HFFc6 (cell line): ENCODE measurements around the gene ARHGAP21. TPM values are rescaled to one million over a fixed set of nuclear protein-coding genes. Genes with fewer than 3 reads are reported as not detected.

Experiments used
- DNase-seq: peaks from one replicate; pipeline ENCODE4 v3.0.0-alpha.2; 2018
- H3K27ac Mint-ChIP-seq: 2 replicates; pipeline ENCODE4 v1.8.0; 2020; ENCODE audit warnings: mild to moderate bottlenecking, mixed read lengths
- H3K27me3 Mint-ChIP-seq: 2 replicates; pipeline ENCODE4 v1.8.0; 2021; ENCODE audit warnings: mild to moderate bottlenecking, moderate library complexity, mixed read lengths; ENCODE audit not compliant: insufficient read depth
- H3K36me3 Mint-ChIP-seq: 2 replicates; pipeline ENCODE4 v1.8.0; 2021; ENCODE audit warnings: low read depth, mixed read lengths
- H3K4me1 Mint-ChIP-seq: 2 replicates; pipeline ENCODE4 v1.8.0; 2020; ENCODE audit warnings: low read depth, mixed read lengths
- H3K4me3 Mint-ChIP-seq: 2 replicates; pipeline ENCODE4 v1.8.0; 2020; ENCODE audit warnings: mild to moderate bottlenecking, moderate library complexity, mixed read lengths
- H3K9me3 Mint-ChIP-seq: 2 replicates; pipeline ENCODE4 v1.8.0; 2020; ENCODE audit warnings: mild to moderate bottlenecking, mixed read lengths
- total RNA-seq, 6 experiments: library from RNA; stranded (reverse); fragmentation: NEBNext Ultra II Directional; extraction: Animal tissue kit (Norgen Biotek cat#: 25700); gene quantifications; 2 replicates in 1 of 6; 3 replicates in 5 of 6; pipeline ENCODE4 v1.2.3, GENCODE V29; 2021
- TF ChIP-seq, protein P1 (sequence below): fragments of 200-600 bp; sonication (generic); IDR thresholded peaks from 2 replicates; pipeline ENCODE4 v1.5.0; 2021; ENCODE audit warnings: antibody characterized with exemption, mild to moderate bottlenecking

The ARHGAP21 gene
- total RNA-seq, 6 experiments from 2014 or later, result 71.4 to 94.1 (median 82.1) TPM

DNA sequence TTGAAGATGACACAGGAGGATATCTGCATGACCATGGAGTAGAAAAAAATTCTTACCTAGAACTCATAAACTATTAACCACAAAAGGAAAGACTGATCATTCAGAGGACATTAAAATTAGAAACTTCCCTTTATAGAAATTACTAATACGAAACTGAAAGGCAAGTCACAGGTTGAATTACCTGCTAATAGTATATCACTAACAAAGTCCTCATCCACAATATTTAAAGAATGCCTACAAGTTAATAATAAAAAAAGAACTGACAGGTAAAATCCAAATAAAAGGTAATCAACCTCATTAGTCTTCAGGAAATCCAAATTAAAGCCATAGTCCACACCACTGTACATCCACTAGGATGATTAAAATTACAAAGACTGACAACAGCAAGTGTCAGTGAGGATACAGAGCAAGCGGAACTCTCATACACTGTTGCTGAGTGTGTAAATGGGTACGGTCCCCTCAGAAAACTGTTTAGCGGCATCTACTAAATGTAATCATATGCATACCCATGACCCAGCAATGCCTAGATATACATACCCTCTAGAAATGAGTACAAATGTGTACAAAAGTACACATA is 71.2 kb downstream of the ARHGAP21 start:
- TF ChIP-seq, protein P1, sequence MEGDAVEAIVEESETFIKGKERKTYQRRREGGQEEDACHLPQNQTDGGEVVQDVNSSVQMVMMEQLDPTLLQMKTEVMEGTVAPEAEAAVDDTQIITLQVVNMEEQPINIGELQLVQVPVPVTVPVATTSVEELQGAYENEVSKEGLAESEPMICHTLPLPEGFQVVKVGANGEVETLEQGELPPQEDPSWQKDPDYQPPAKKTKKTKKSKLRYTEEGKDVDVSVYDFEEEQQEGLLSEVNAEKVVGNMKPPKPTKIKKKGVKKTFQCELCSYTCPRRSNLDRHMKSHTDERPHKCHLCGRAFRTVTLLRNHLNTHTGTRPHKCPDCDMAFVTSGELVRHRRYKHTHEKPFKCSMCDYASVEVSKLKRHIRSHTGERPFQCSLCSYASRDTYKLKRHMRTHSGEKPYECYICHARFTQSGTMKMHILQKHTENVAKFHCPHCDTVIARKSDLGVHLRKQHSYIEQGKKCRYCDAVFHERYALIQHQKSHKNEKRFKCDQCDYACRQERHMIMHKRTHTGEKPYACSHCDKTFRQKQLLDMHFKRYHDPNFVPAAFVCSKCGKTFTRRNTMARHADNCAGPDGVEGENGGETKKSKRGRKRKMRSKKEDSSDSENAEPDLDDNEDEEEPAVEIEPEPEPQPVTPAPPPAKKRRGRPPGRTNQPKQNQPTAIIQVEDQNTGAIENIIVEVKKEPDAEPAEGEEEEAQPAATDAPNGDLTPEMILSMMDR, result no peak
- no peak for DNase-seq

DNA sequence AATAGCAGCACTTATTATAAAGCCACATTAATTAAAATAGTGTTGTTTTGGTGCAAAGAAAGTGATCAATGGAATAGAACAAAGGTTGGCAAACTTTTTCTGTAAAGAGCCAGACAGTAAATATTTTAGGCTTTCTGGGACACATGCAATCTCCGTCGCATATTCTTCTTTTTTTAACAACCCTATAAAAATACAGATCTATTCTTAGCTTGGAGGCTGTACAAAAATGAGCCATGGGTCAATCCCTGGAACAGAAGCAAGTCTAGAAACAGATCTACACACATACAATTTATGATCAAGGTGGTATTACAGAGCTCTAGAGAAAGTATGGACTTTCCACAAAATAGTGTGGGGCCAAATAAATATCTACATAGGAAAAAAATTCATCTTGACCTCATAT is 71.8 kb downstream of the ARHGAP21 start:
- TF ChIP-seq, protein P1, result no peak
- peaks cover 34% of the 10 kb centered on the region for H3K4me1 Mint-ChIP-seq
- H3K9me3 Mint-ChIP-seq, result peaks cover 5% of the 10 kb centered on the region
- no peak overlapping the region for H3K4me3 Mint-ChIP-seq
- H3K27me3 Mint-ChIP-seq, result no peaks in the 10 kb centered on the region; the same call in 1 of the 2 replicates
- no peak for DNase-seq
- peaks cover 9% of the 10 kb centered on the region for H3K36me3 Mint-ChIP-seq
- peak overlapping the region; percentile 8; the same call in 1 of the 2 replicates for H3K27ac Mint-ChIP-seq

More for the DNA sequence above, 71.2 kb downstream of the ARHGAP21 start:
- H3K27ac Mint-ChIP-seq, result peak overlapping the region; percentile 8; the same call in 1 of the 2 replicates
- H3K9me3 Mint-ChIP-seq, result peaks cover 5% of the 10 kb centered on the region
- peaks cover 5% of the 10 kb centered on the region for H3K36me3 Mint-ChIP-seq
- H3K4me3 Mint-ChIP-seq, result no peak overlapping the region
- peaks cover 29% of the 10 kb centered on the region for H3K4me1 Mint-ChIP-seq
- H3K27me3 Mint-ChIP-seq, result no peaks in the 10 kb centered on the region; the same call in 1 of the 2 replicates

DNA sequence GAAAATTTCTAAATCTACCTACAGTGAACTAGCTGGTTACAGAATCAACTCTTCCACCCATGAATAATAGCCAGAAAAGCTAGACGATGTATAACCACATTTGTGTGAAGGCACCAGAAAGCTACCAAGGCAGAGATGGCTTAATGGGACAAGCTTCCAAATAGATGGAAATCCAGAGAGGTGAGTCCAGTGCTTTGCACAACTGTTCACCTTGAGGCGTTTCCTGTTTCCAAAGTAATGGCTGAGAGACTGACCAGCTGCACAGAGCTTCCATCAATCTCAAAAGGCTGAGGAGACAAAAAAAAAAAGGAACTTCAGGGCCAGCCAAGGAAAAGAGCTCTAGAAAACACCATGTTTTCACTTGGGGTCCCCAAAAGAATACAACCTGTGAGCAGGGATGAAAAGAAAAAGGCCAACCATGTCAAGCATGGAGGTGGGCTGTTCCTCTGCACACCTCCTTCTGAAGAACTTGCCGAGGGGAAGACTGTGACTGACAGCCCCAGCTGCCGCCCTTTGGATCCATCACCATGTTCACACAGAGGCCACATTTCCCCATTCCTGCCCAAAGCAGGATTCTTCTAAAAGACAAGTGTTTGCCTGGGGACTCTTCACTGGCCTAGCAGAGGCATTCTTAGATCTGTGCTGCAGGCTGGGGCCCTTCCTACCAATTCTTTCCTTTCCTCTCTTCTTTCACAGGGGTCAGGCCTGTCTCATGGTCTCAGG is 72.9 kb downstream of the ARHGAP21 start:
- Mint-ChIP-seq H3K4me1 (peaks cover 37% of the 10 kb centered on the region), H3K27me3 (no peaks in the 10 kb centered on the region; the same call in 1 of the 2 replicates), H3K36me3 (peaks cover 10% of the 10 kb centered on the region), H3K4me3 (no peak overlapping the region), H3K27ac (no peak overlapping the region; the same call in 1 of the 2 replicates), H3K9me3 (peaks cover 5% of the 10 kb centered on the region)
- TF ChIP-seq, protein P1, result no peak
- DNase-seq, result no peak

DNA sequence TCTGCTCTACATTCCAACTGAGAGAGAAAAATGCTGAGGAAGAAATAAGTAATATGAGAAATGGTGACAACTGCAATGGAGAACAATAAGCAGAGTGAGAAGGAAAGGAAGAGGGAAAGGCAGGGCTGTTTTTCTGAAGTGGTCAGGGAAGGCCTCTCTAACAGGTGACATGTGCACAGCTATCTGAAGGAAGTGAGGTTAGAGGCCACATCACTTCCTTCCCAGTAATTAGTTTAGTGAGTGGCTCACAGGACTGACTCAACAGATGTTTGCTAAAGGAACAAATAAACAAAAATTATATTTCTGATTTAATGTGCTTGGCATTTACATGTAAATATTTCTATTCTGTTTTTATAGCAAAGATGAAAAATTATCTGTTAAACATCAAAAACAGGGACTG is 77.9 kb downstream of the ARHGAP21 start:
- Mint-ChIP-seq H3K4me1 (peaks cover 24% of the 10 kb centered on the region), H3K27me3 (no peaks in the 10 kb centered on the region), H3K4me3 (no peak overlapping the region), H3K36me3 (peaks cover 5% of the 10 kb centered on the region; the same call in 1 of the 2 replicates), H3K9me3 (no peaks in the 10 kb centered on the region), H3K27ac (no peak overlapping the region)
- DNase-seq, result peak; percentile 15
- TF ChIP-seq, protein P1, result no peak

DNA sequence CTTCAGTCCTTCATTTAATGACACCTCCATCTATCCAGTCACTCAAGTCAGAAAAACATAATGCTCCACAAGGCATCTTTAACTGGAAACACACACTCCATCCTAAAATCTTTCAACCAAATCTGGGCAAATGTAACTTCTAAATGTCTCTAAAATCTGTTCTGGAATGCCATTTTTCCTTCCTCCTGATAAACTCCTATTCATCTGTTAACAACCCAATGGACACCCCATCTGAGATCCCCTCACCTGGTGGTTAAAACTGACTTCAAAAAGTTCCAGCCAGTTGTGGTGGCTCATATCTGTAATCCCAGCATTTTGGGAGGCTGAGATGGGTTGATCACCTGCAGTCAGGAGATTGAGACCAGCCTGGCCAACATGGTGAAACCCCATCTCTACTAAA is 78.7 kb downstream of the ARHGAP21 start:
- Mint-ChIP-seq H3K4me1 (peaks cover 21% of the 10 kb centered on the region), H3K27me3 (no peaks in the 10 kb centered on the region), H3K9me3 (no peaks in the 10 kb centered on the region), H3K36me3 (peaks cover 5% of the 10 kb centered on the region; the same call in 1 of the 2 replicates), H3K4me3 (no peak overlapping the region), H3K27ac (no peak overlapping the region)
- TF ChIP-seq, protein P1, result no peak
- no peak for DNase-seq
